ENCODE results near the gene IL17D.

The IL17D gene

GRCh38 chr13:20721058-20721453 lies 17.6 kb downstream of the IL17D start:
- H2AFZ ChIP-seq (ENCODE audit: low read depth, low read length), result no peak overlapping the region

GRCh38 chr13:20721454-20722357 lies 18.2 kb downstream of the IL17D start:
- no peak overlapping the region for H3K27ac ChIP-seq (ENCODE audit: low read length)
- H3K4me2 ChIP-seq (ENCODE audit: insufficient read depth, low read length), result no peak overlapping the region
- no peaks in the 10 kb centered on the region for H3K9me3 ChIP-seq (ENCODE audit: insufficient read depth, low read length, severe bottlenecking)
- H3K27me3 ChIP-seq (ENCODE audit: insufficient read depth, low read length, poor library complexity), result no peaks in the 10 kb centered on the region
- ATAC-seq (ENCODE audit: insufficient read depth, low read depth) (no peak), DNase-seq (no peak)
- H3K79me2 ChIP-seq (ENCODE audit: insufficient read depth, low read length), result no peaks in the 10 kb centered on the region
- H3K4me1 ChIP-seq (ENCODE audit: insufficient read depth, low read length), result no peaks in the 10 kb centered on the region
- no peaks in the 10 kb centered on the region for H4K20me1 ChIP-seq (ENCODE audit: insufficient read depth, low read length)
- no peak overlapping the region for H3K9ac ChIP-seq (ENCODE audit: low read depth, low read length)
- no peak overlapping the region for H3K4me3 ChIP-seq (ENCODE audit: low read depth in 1 of 2, low read length in 2 of 2)
- no peak overlapping the region for H2AFZ ChIP-seq (ENCODE audit: low read depth, low read length)
- H3K36me3 ChIP-seq (ENCODE audit: insufficient read depth, low read length), result no peaks in the 10 kb centered on the region
- TF ChIP-seq EZH2 (IDR thresholded peaks at IDR 0.05; ENCODE audit: borderline replicate concordance, low read depth, low read length, severe bottlenecking) (no peak), CTCF (IDR thresholded peaks at IDR 0.05; ENCODE audit: borderline replicate concordance, extremely low read depth, low read length, poor library complexity, severe bottlenecking) (no peak)

More at GRCh38 chr13:20721058-20721453, 17.6 kb downstream of the IL17D start:
- H3K4me2 ChIP-seq (ENCODE audit: insufficient read depth, low read length), result no peak overlapping the region
- no peaks in the 10 kb centered on the region for H3K9me3 ChIP-seq (ENCODE audit: insufficient read depth, low read length, severe bottlenecking)
- no peaks in the 10 kb centered on the region for H4K20me1 ChIP-seq (ENCODE audit: insufficient read depth, low read length)
- no peaks in the 10 kb centered on the region for H3K4me1 ChIP-seq (ENCODE audit: insufficient read depth, low read length)
- ATAC-seq (ENCODE audit: insufficient read depth, low read depth) (no peak), DNase-seq (no peak)
- no peak overlapping the region for H3K27ac ChIP-seq (ENCODE audit: low read length)
- no peak overlapping the region for H3K4me3 ChIP-seq (ENCODE audit: low read depth in 1 of 2, low read length in 2 of 2)
- TF ChIP-seq CTCF (IDR thresholded peaks at IDR 0.05; ENCODE audit: borderline replicate concordance, extremely low read depth, low read length, poor library complexity, severe bottlenecking) (no peak), EZH2 (IDR thresholded peaks at IDR 0.05; ENCODE audit: borderline replicate concordance, low read depth, low read length, severe bottlenecking) (no peak)
- no peaks in the 10 kb centered on the region for H3K36me3 ChIP-seq (ENCODE audit: insufficient read depth, low read length)
- H3K27me3 ChIP-seq (ENCODE audit: insufficient read depth, low read length, poor library complexity), result no peaks in the 10 kb centered on the region
- H3K79me2 ChIP-seq (ENCODE audit: insufficient read depth, low read length), result no peaks in the 10 kb centered on the region
- H3K9ac ChIP-seq (ENCODE audit: low read depth, low read length), result no peak overlapping the region

GRCh38 chr13:20727856-20728255 lies 24.4 kb downstream of the IL17D start:
- Histone ChIP-seq H2AFZ (ENCODE audit: low read depth, low read length) (no peak overlapping the region), H3K4me2 (ENCODE audit: insufficient read depth, low read length) (no peak overlapping the region), H3K9me3 (ENCODE audit: insufficient read depth, low read length, severe bottlenecking) (no peaks in the 10 kb centered on the region), H4K20me1 (ENCODE audit: insufficient read depth, low read length) (no peaks in the 10 kb centered on the region), H3K27ac (ENCODE audit: low read length) (no peak overlapping the region), H3K4me1 (ENCODE audit: insufficient read depth, low read length) (no peaks in the 10 kb centered on the region), H3K9ac (ENCODE audit: low read depth, low read length) (no peak overlapping the region), H3K36me3 (ENCODE audit: insufficient read depth, low read length) (peaks cover 4% of the 10 kb centered on the region; the same call in 1 of the 2 replicates), H3K27me3 (ENCODE audit: insufficient read depth, low read length, poor library complexity) (no peaks in the 10 kb centered on the region), H3K79me2 (ENCODE audit: insufficient read depth, low read length) (no peaks in the 10 kb centered on the region), H3K4me3 (ENCODE audit: low read depth in 1 of 2, low read length in 2 of 2) (no peak overlapping the region)
- DNase-seq (no peak), ATAC-seq (ENCODE audit: insufficient read depth, low read depth) (no peak)
- TF ChIP-seq EZH2 (IDR thresholded peaks at IDR 0.05; ENCODE audit: borderline replicate concordance, low read depth, low read length, severe bottlenecking) (no peak), CTCF (IDR thresholded peaks at IDR 0.05; ENCODE audit: borderline replicate concordance, extremely low read depth, low read length, poor library complexity, severe bottlenecking) (no peak)

Data from DND-41 (cell line).